H1 (cell line): ENCODE data around the gene MOB2. TPM values are rescaled to one million over a fixed set of nuclear protein-coding genes. Genes with fewer than 3 reads are reported as not detected.

Experiments
- CTCF ChIA-PET: fragments of 300-600 bp; sonication (Branson Sonifier 250); formaldehyde crosslinking; loops from one replicate; lab custom pipeline; 2021; ENCODE audit not compliant: partially characterized antibody; lab: Charles Lee
- POLR2A ChIA-PET: fragments of 300-600 bp; sonication (Branson Sonifier 250); formaldehyde crosslinking; loops from one replicate; lab custom pipeline; 2021; ENCODE audit warnings: inconsistent platforms; ENCODE audit not compliant: partially characterized antibody; lab: Charles Lee
- DNase-seq, 2 experiments: peaks; one replicate each; pipeline versions ENCODE4 v3.0.0 to v3.0.0-alpha.2; 2010 to 2022; ENCODE audit warnings: low spot score in 2 of 2, low read depth in 1 of 2, mixed read lengths in 1 of 2
- FAIRE-seq: peaks from 2 replicates; lab custom pipeline; 2011; peaks lifted over from hg19 to GRCh38; lab: Jason Lieb, UNC
- H2AFZ ChIP-seq: 2 replicates; pipeline ENCODE4 v1.8.1; 2012; ENCODE audit warnings: low read length, inconsistent platforms
- H2AK5ac ChIP-seq: 2 replicates; pipeline ENCODE4 v1.6.1; 2013; ENCODE audit warnings: low read depth, low read length
- H2BK120ac ChIP-seq: replicated peaks from 2 replicates; pipeline ENCODE3; 2013; ENCODE audit warnings: low read depth, low read length, inconsistent platforms
- H2BK12ac ChIP-seq: 2 replicates; pipeline ENCODE4 v1.6.1; 2013; ENCODE audit warnings: low read depth, low read length
- H2BK15ac ChIP-seq: 2 replicates; pipeline ENCODE4 v1.6.1; 2013; ENCODE audit warnings: low read length
- H2BK20ac ChIP-seq: 2 replicates; pipeline ENCODE4 v1.6.1; 2013; ENCODE audit warnings: low read length
- H2BK5ac ChIP-seq: 2 replicates; pipeline ENCODE4 v1.6.1; 2013; ENCODE audit warnings: low read depth, low read length
- H3K14ac ChIP-seq: 2 replicates; pipeline ENCODE4 v1.6.1; 2013; ENCODE audit warnings: inconsistent platforms; ENCODE audit not compliant: insufficient read length
- H3K18ac ChIP-seq: 2 replicates; pipeline ENCODE4 v1.6.1; 2013; ENCODE audit warnings: low read length; ENCODE audit errors: extremely low read depth
- H3K23ac ChIP-seq: 2 replicates; pipeline ENCODE4 v1.6.1; 2013; ENCODE audit warnings: inconsistent platforms; ENCODE audit not compliant: insufficient read length
- H3K23me2 ChIP-seq: 2 replicates; pipeline ENCODE4 v1.6.1; 2013; ENCODE audit warnings: low read depth, low read length
- H3K27ac ChIP-seq: 2 replicates; pipeline ENCODE4 v1.6.1; 2011; ENCODE audit warnings: low read depth, low read length, inconsistent platforms
- H3K27me3 ChIP-seq, 4 experiments: replicated peaks in 1 of 4; 1 replicate in 1 of 4; 2 replicates in 3 of 4; pipeline versions ENCODE4 v1.6.1 to v1.8.1; 2011 to 2013; ENCODE audit warnings: low read length in 3 of 4, mild to moderate bottlenecking in 3 of 4, inconsistent platforms in 2 of 4, mixed read lengths in 2 of 4, moderate library complexity in 1 of 4; ENCODE audit not compliant: control insufficient read depth in 3 of 4, insufficient read depth in 3 of 4; ENCODE audit errors: extremely low read depth in 1 of 4
- H3K36me3 ChIP-seq, 4 experiments: 2 replicates each; pipeline versions ENCODE4 v1.6.1 to v1.8.1; 2011 to 2013; ENCODE audit warnings: mild to moderate bottlenecking in 4 of 4, low read length in 3 of 4, moderate library complexity in 2 of 4, control low read depth in 1 of 4, inconsistent platforms in 1 of 4; ENCODE audit not compliant: insufficient read depth in 4 of 4, control insufficient read depth in 2 of 4
- H3K4ac ChIP-seq: replicated peaks from 2 replicates; pipeline ENCODE3; 2013; ENCODE audit warnings: low read length, low read depth, mixed read lengths, inconsistent platforms; ENCODE audit not compliant: insufficient read length
- H3K4me1 ChIP-seq, 4 experiments: replicated peaks in 1 of 4; 1 replicate in 1 of 4; 2 replicates in 3 of 4; pipeline versions ENCODE4 v1.6.1 to v1.8.1; 2011 to 2013; ENCODE audit warnings: low read length in 3 of 4, inconsistent platforms in 2 of 4, mixed read lengths in 1 of 4; ENCODE audit not compliant: insufficient read depth in 4 of 4, control insufficient read depth in 3 of 4
- H3K4me2 ChIP-seq, 2 experiments: 2 replicates each; pipeline versions ENCODE4 v1.6.1 to v1.8.1; 2011 to 2013; ENCODE audit warnings: low read depth in 2 of 2, low read length in 2 of 2, control low read depth in 1 of 2, inconsistent platforms in 1 of 2, mild to moderate bottlenecking in 1 of 2; ENCODE audit not compliant: insufficient read depth in 1 of 2
- H3K4me3 ChIP-seq, 4 experiments: fragments of 200-600, 300-600 bp in 1 of 4; sonication (generic), shearing (Covaris generic), sonication (Bioruptor Twin) in 1 of 4; 2 replicates each; pipeline versions ENCODE4 v1.5.1 to v1.8.1; 2011 to 2016; ENCODE audit warnings: low read length in 4 of 4, low read depth in 3 of 4, control low read depth in 2 of 4, inconsistent platforms in 2 of 4, mild to moderate bottlenecking in 2 of 4, mixed read lengths in 1 of 4, moderate library complexity in 1 of 4; ENCODE audit not compliant: insufficient read depth in 2 of 4; ENCODE audit errors: extremely low read depth in 1 of 4
- H3K56ac ChIP-seq: replicated peaks from 2 replicates; pipeline ENCODE3; 2013; ENCODE audit warnings: low read depth, mild to moderate bottlenecking, mixed read lengths, low read length, inconsistent platforms; ENCODE audit not compliant: insufficient read length
- H3K79me1 ChIP-seq: 2 replicates; pipeline ENCODE4 v1.6.1; 2013; ENCODE audit warnings: low read depth, low read length, control low read depth
- H3K79me2 ChIP-seq, 2 experiments: 2 replicates each; pipeline versions ENCODE4 v1.6.1 to v1.8.1; 2012 to 2013; ENCODE audit warnings: low read length in 2 of 2, mild to moderate bottlenecking in 2 of 2, inconsistent platforms in 1 of 2; ENCODE audit not compliant: insufficient read depth in 2 of 2, control insufficient read depth in 1 of 2
- H3K9ac ChIP-seq, 4 experiments: replicated peaks in 1 of 4; 1 replicate in 1 of 4; 2 replicates in 3 of 4; pipeline versions ENCODE4 v1.6.1 to v1.8.1; 2011 to 2013; ENCODE audit warnings: low read depth in 3 of 4, low read length in 3 of 4, control low read depth in 2 of 4, mild to moderate bottlenecking in 2 of 4, moderate library complexity in 2 of 4, inconsistent platforms in 1 of 4; ENCODE audit errors: extremely low read depth in 1 of 4
- H3K9me3 ChIP-seq, 2 experiments: 2 replicates each; pipeline versions ENCODE4 v1.6.1 to v1.8.1; 2012 to 2013; ENCODE audit warnings: mild to moderate bottlenecking in 2 of 2, moderate library complexity in 2 of 2, control low read depth in 1 of 2, inconsistent platforms in 1 of 2, low read depth in 1 of 2, low read length in 1 of 2, mixed read lengths in 1 of 2; ENCODE audit not compliant: insufficient read depth in 2 of 2
- H4K20me1 ChIP-seq, 2 experiments: replicated peaks in 1 of 2; 2 replicates each; pipeline versions ENCODE3 to v1.8.1; 2011 to 2013; ENCODE audit warnings: inconsistent platforms in 2 of 2, low read length in 2 of 2, mild to moderate bottlenecking in 1 of 2; ENCODE audit not compliant: insufficient read depth in 2 of 2, control insufficient read depth in 1 of 2
- H4K5ac ChIP-seq: 2 replicates; pipeline ENCODE4 v1.6.1; 2013; ENCODE audit warnings: low read length, low read depth, mixed read lengths, inconsistent platforms; ENCODE audit not compliant: insufficient read length
- H4K8ac ChIP-seq: 2 replicates; pipeline ENCODE4 v1.8.0; 2013; ENCODE audit warnings: mild to moderate bottlenecking, moderate library complexity, low read length, inconsistent platforms; ENCODE audit not compliant: insufficient read depth; ENCODE audit errors: extremely low read depth
- H4K91ac ChIP-seq: replicated peaks from 2 replicates; pipeline ENCODE3; 2013; ENCODE audit warnings: low read length, mixed read lengths, inconsistent platforms; ENCODE audit not compliant: insufficient read length
- BCL11A ChIP-seq, 2 experiments: IDR thresholded peaks; one replicate each; pipeline ENCODE4 v1.6.1; 2011; ENCODE audit warnings: low read depth in 2 of 2, low read length in 2 of 2, mild to moderate bottlenecking in 2 of 2
- BRCA1 ChIP-seq: IDR thresholded peaks from 2 replicates; pipeline ENCODE4 v1.6.1; 2012; ENCODE audit warnings: low read depth, low read length, improper control_type of control experiment
- CBX8 ChIP-seq: fragments of 300-800, 300-1000 bp; sonication (generic); IDR thresholded peaks from 2 replicates; pipeline ENCODE4 v1.7.1; 2016; ENCODE audit warnings: low read depth, low read length, borderline replicate concordance
- JUND ChIP-seq: IDR thresholded peaks from 2 replicates; pipeline ENCODE4 v1.6.1; 2011; ENCODE audit warnings: mild to moderate bottlenecking, improper control_type of control experiment, low read length
- KDM4A ChIP-seq: IDR thresholded peaks from one replicate; pipeline ENCODE4 v1.7.1; 2012; ENCODE audit warnings: low read depth, mild to moderate bottlenecking, moderate library complexity, low read length, inconsistent platforms; ENCODE audit not compliant: severe bottlenecking
- NRF1 ChIP-seq: IDR thresholded peaks from 2 replicates; pipeline ENCODE4 v1.6.1; 2011; ENCODE audit warnings: mild to moderate bottlenecking, low read depth, low read length, improper control_type of control experiment
- POLR2AphosphoS5 ChIP-seq: IDR thresholded peaks from 2 replicates; pipeline ENCODE4 v1.6.1; 2011; ENCODE audit warnings: low read depth, low read length
- POU5F1 ChIP-seq: IDR thresholded peaks from 2 replicates; pipeline ENCODE4 v1.6.1; 2011; ENCODE audit warnings: low read depth, mild to moderate bottlenecking, low read length, moderate library complexity
- SIX5 ChIP-seq: IDR thresholded peaks from 2 replicates; pipeline ENCODE4 v1.6.1; 2011; ENCODE audit warnings: mild to moderate bottlenecking, low read depth, low read length
- SP4 ChIP-seq: IDR thresholded peaks from 2 replicates; pipeline ENCODE4 v1.6.1; 2012; ENCODE audit warnings: low read length, inconsistent platforms
- WGBS, 2 experiments: shearing (Covaris generic) in 1 of 2; methylation state at CpG; one replicate each; pipeline versions ENCODE4 v1.1.6 to v1.1.7; 2013 to 2015; ENCODE audit warnings: low lambda C conversion rate in 2 of 2, mixed read lengths in 2 of 2, inconsistent platforms in 1 of 2, low coverage in 1 of 2, missing lambda C conversion rate in 1 of 2; ENCODE audit not compliant: insufficient replicate concordance in 2 of 2, insufficient coverage in 1 of 2, insufficient read length in 1 of 2; ENCODE audit errors: extremely low coverage in 1 of 2, missing lambda C conversion rate in 1 of 2; 5-methylcytosine and 5-hydroxymethylcytosine counted together
- polyA plus RNA-seq, 7 experiments: library from polyadenylated mRNA; depleted of rRNA in 3 of 7; stranded (reverse) in 5 of 7; unstranded in 2 of 7; fragments of >200 nt in 5 of 7; fragments of 200-250 nt in 2 of 7; gene quantifications; 1 replicate in 5 of 7; 2 replicates in 1 of 7; 4 replicates in 1 of 7; pipeline versions ENCODE4 v1.2.1 to v1.2.3, GENCODE V29; 2011 to 2013; ENCODE audit warnings: missing spikeins in 2 of 7, mixed read lengths in 2 of 7
- total RNA-seq: library from RNA; stranded (reverse); fragmentation: NEBNext Ultra II Directional; extraction: Animal tissue kit (Norgen Biotek cat#: 25700); gene quantifications from 2 replicates; pipeline ENCODE4 v1.2.1, GENCODE V29; 2021
- TF ChIP-seq, protein P1 (sequence below): IDR thresholded peaks from 2 replicates; pipeline ENCODE4 v1.6.1; 2012; ENCODE audit warnings: low read length, inconsistent platforms
- TF ChIP-seq, protein P2 (sequence below): IDR thresholded peaks from 2 replicates; pipeline ENCODE4 v1.6.1; 2011; ENCODE audit warnings: low read depth, mild to moderate bottlenecking, low read length; ENCODE audit not compliant: insufficient read depth

The MOB2 gene
- total and polyA plus RNA-seq, 2 of the 8 experiments (the other 6 are each of a cell fraction or from before 2014, with no cell fraction given) = 18.6 to 28.2 TPM

DNA sequence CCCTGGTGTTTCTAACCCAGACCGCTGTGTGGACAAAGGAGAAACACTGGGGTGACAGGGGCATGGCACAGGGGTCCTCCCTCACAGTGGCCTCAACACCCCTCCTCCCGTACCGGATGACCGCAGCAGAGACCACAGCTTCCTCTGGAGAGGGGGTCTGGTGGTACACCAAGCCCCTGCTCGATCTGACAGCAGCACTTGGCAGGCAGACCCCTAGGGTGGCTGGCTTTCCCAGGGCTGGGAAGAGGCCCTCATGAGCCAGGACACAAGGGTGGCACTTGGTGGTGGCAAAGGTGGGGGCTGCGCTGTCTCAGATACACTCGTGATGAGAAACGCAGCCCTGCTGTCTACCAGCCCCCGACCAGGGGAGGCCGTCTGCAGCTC is 46.8 kb upstream of the MOB2 start:
- no peak overlapping the region for H3K4ac ChIP-seq
- no peak overlapping the region for H3K9ac ChIP-seq
- H3K4me3 ChIP-seq = no peak overlapping the region
- H3K14ac ChIP-seq = no peak overlapping the region
- H4K5ac ChIP-seq = no peak overlapping the region
- no peak overlapping the region for H2BK12ac ChIP-seq
- H3K9me3 ChIP-seq = no peaks in the 10 kb centered on the region
- peaks cover 0 to 59% of the 10 kb centered on the region in 2 experiments; a peak in 1 of 4 replicates for H3K79me2 ChIP-seq
- no peak overlapping the region for H2AFZ ChIP-seq
- H3K4me1 ChIP-seq = peaks cover 0 to 2% (median 0%) of the 10 kb centered on the region in 4 experiments; a peak in 1 of 7 replicates
- H3K27ac ChIP-seq = no peak overlapping the region
- no peak overlapping the region for H3K18ac ChIP-seq
- DNase-seq (no peak), FAIRE-seq (no peak)
- H2BK5ac ChIP-seq = no peak overlapping the region
- ChIA-PET CTCF (interaction anchor here (0.8 to 2.5 kb wide), 4 partner anchors 11 to 41 kb away, joined by 3 to 13 read pairs (median 10); no protein-coding TSS in a partner anchor), POLR2A (interaction anchor here (1.4 kb wide), 1 partner anchor 15 kb away, joined by 3 read pairs; no protein-coding TSS in a partner anchor)
- no peak overlapping the region for H2BK120ac ChIP-seq
- H3K56ac ChIP-seq = no peak overlapping the region
- peaks cover 29% of the 10 kb centered on the region for H3K79me1 ChIP-seq
- H3K27me3 ChIP-seq = peaks cover 0 to 7% (median 5%) of the 10 kb centered on the region in 4 experiments; a peak in 5 of 7 replicates
- H3K23ac ChIP-seq = no peak overlapping the region
- H2BK15ac ChIP-seq = no peak overlapping the region
- H4K20me1 ChIP-seq = peaks cover 0 to 11% of the 10 kb centered on the region in 2 experiments
- H4K91ac ChIP-seq = no peak overlapping the region
- no peak overlapping the region for H2BK20ac ChIP-seq
- no peak overlapping the region for H2AK5ac ChIP-seq
- no peaks in the 10 kb centered on the region for H3K36me3 ChIP-seq
- H4K8ac ChIP-seq = no peak overlapping the region
- WGBS, 2 experiments = 94% methylated on average over 10 of the region's 10 CpGs; no CpG with 5 or more reads in 1 of the 2 experiments
- no peaks in the 10 kb centered on the region for H3K23me2 ChIP-seq
- H3K4me2 ChIP-seq = no peak overlapping the region
- TF ChIP-seq, protein P1, sequence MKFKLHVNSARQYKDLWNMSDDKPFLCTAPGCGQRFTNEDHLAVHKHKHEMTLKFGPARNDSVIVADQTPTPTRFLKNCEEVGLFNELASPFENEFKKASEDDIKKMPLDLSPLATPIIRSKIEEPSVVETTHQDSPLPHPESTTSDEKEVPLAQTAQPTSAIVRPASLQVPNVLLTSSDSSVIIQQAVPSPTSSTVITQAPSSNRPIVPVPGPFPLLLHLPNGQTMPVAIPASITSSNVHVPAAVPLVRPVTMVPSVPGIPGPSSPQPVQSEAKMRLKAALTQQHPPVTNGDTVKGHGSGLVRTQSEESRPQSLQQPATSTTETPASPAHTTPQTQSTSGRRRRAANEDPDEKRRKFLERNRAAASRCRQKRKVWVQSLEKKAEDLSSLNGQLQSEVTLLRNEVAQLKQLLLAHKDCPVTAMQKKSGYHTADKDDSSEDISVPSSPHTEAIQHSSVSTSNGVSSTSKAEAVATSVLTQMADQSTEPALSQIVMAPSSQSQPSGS = no peak
- TF ChIP-seq BRCA1 = no peak
- no peak for TF ChIP-seq NRF1
- no peak for TF ChIP-seq CBX8
- no peak for TF ChIP-seq BCL11A (IDR thresholded peaks at IDR 0.05; ENCODE audit: low read depth in 2 of 2, low read length in 2 of 2)
- TF ChIP-seq, protein P2, sequence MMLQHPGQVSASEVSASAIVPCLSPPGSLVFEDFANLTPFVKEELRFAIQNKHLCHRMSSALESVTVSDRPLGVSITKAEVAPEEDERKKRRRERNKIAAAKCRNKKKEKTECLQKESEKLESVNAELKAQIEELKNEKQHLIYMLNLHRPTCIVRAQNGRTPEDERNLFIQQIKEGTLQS = no peak
- TF ChIP-seq JUND = no peak
- no peak for TF ChIP-seq KDM4A
- no peak for TF ChIP-seq POU5F1
- no peak for TF ChIP-seq POLR2AphosphoS5
- no peak for TF ChIP-seq SP4
- TF ChIP-seq SIX5 = no peak
